CD8-positive, alpha-beta memory T cell (primary cell): Measurements from ENCODE around the gene FAM13B. TPM values are rescaled to one million over a fixed set of nuclear protein-coding genes. Genes with fewer than 3 reads are reported as not detected.

ENCODE experiments used
- CTCF ChIA-PET: fragments of 350-600 bp; sonication (Branson Sonifier 250); formaldehyde crosslinking; loops from one replicate; lab custom pipeline; 2021; ENCODE audit warnings: antibody characterized with exemption; lab: Charles Lee
- POLR2A ChIA-PET: fragments of 350-600 bp; sonication (Branson Sonifier 250); formaldehyde crosslinking; loops from one replicate; lab custom pipeline; 2021; ENCODE audit warnings: antibody characterized with exemption; lab: Charles Lee
- DNase-seq, 5 donors: peaks; one replicate each; pipeline versions ENCODE4 v3.0.0 to v3.0.0-alpha.2; 2020 to 2022; ENCODE audit warnings: mixed read lengths in 1 of 5
- H3K27ac ChIP-seq: one replicate; pipeline ENCODE4 v1.7.0; 2013; ENCODE audit warnings: low read depth, mild to moderate bottlenecking, low read length, moderate library complexity
- H3K27me3 ChIP-seq: 2 replicates; pipeline ENCODE4 v1.7.0; 2013; ENCODE audit warnings: low read length, mild to moderate bottlenecking; ENCODE audit not compliant: insufficient read depth, poor library complexity, severe bottlenecking
- H3K36me3 ChIP-seq: 2 replicates; pipeline ENCODE4 v1.7.0; 2013; ENCODE audit warnings: mild to moderate bottlenecking, low read length, moderate library complexity; ENCODE audit not compliant: insufficient read depth
- H3K4me1 ChIP-seq: 2 replicates; pipeline ENCODE4 v1.7.0; 2013; ENCODE audit warnings: mild to moderate bottlenecking, low read length, moderate library complexity; ENCODE audit not compliant: insufficient read depth
- H3K4me3 ChIP-seq: 2 replicates; pipeline ENCODE4 v1.7.0; 2013; ENCODE audit warnings: mild to moderate bottlenecking, low read length
- H3K9me3 ChIP-seq: 2 replicates; pipeline ENCODE4 v1.7.0; 2013; ENCODE audit warnings: mild to moderate bottlenecking, low read length
- H3K27ac Mint-ChIP-seq, 8 donors: one replicate each; pipeline ENCODE4 v1.8.0; 2020 to 2021; ENCODE audit warnings: mixed read lengths in 8 of 8, mild to moderate bottlenecking in 6 of 8, inconsistent platforms in 3 of 8, moderate library complexity in 3 of 8
- H3K27me3 Mint-ChIP-seq, 2 donors: one replicate each; pipeline ENCODE4 v1.8.0; 2020 to 2021; ENCODE audit warnings: mixed read lengths in 2 of 2, mild to moderate bottlenecking in 1 of 2, moderate library complexity in 1 of 2
- H3K36me3 Mint-ChIP-seq, 3 donors: one replicate each; pipeline ENCODE4 v1.8.0; 2020 to 2021; ENCODE audit warnings: mixed read lengths in 3 of 3, inconsistent platforms in 1 of 3, mild to moderate bottlenecking in 1 of 3
- H3K4me1 Mint-ChIP-seq, 3 donors: one replicate each; pipeline ENCODE4 v1.8.0; 2020 to 2021; ENCODE audit warnings: mixed read lengths in 3 of 3, inconsistent platforms in 1 of 3, mild to moderate bottlenecking in 1 of 3
- H3K4me3 Mint-ChIP-seq, 7 donors: one replicate each; pipeline ENCODE4 v1.8.0; 2020 to 2021; ENCODE audit warnings: mixed read lengths in 7 of 7, mild to moderate bottlenecking in 6 of 7, moderate library complexity in 4 of 7, inconsistent platforms in 2 of 7
- H3K9me3 Mint-ChIP-seq, 5 donors: one replicate each; pipeline ENCODE4 v1.8.0; 2020 to 2022; ENCODE audit warnings: mixed read lengths in 5 of 5, mild to moderate bottlenecking in 3 of 5, moderate library complexity in 2 of 5, inconsistent platforms in 1 of 5
- polyA plus RNA-seq: library from polyadenylated mRNA; unstranded; fragments of 300-500 nt; fragmentation: Illumina TruSeq; gene quantifications from one replicate; pipeline ENCODE4 v1.2.3, GENCODE V29; 2021
- total RNA-seq, 2 experiments: library from RNA; stranded (reverse); gene quantifications; one replicate each; pipeline ENCODE4 v1.2.3, GENCODE V29; 2021

The FAM13B gene
- total and polyA plus RNA-seq, 3 experiments from 2014 or later, result 25.3 to 37.2 (median 28.9) TPM

DNA sequence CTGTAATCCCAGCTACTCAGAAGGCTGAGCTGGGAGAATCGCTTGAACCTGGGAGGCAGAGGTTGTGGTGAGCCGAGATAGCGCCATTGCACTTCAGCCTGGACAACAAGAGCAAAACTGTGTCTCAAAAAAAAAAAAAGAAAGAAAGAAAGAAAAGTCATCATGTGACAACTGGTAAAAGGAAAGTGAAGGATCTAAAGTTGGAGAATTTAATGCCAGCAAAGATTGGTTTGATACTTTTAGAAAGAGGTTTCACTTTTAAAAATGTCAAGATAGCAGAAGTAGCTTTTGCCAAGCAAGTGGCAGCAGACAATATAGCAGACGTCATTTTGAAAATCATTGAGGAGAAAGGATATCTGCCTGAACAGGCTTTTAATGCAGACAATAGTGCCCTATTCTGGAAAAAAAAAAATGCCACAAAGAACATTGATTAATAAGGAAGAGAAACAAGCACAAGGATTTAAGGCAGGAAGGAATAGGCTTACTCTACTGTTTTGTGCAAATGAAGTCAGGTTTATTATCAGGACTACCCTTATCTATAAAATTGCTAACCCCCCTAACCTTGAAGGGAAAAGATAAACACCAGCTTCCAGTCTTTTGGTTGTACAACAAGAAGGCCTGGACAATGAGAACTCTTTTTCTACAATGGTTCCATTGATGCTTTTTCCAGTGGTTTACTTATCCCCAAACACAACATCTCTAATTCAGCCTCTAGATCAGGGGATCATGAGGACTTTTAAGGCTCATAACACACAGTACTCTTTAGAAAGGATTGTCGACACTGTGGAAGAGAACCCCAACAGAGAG lies 131.7 kb downstream of the FAM13B start:
- ChIA-PET POLR2A (no interaction called here), CTCF (no interaction called here)
- H3K36me3 Mint-ChIP-seq, result no peaks in the 10 kb centered on the region

GRCh38 chr5:137899493-137899892 lies 133.4 kb downstream of the FAM13B start:
- Mint-ChIP-seq H3K27ac (no peak overlapping the region), H3K4me3 (no peak overlapping the region), H3K27me3 (peaks cover 5 to 7% of the 10 kb centered on the region in 2 donors), H3K9me3 (no peaks in the 10 kb centered on the region), H3K36me3 (no peaks in the 10 kb centered on the region), H3K4me1 (no peaks in the 10 kb centered on the region)
- Histone ChIP-seq H3K4me3 (no peak overlapping the region), H3K36me3 (no peaks in the 10 kb centered on the region), H3K4me1 (no peaks in the 10 kb centered on the region), H3K9me3 (no peaks in the 10 kb centered on the region), H3K27me3 (no peaks in the 10 kb centered on the region), H3K27ac (no peak overlapping the region)
- DNase-seq, result no peak
- ChIA-PET POLR2A (no interaction called here), CTCF (no interaction called here)

More for the DNA sequence above, 131.7 kb downstream of the FAM13B start:
- no peaks in the 10 kb centered on the region for H3K9me3 Mint-ChIP-seq
- H3K4me3 ChIP-seq, result no peak overlapping the region
- no peaks in the 10 kb centered on the region for H3K9me3 ChIP-seq
- H3K27me3 Mint-ChIP-seq, result peaks cover 5 to 7% of the 10 kb centered on the region in 2 donors
- no peaks in the 10 kb centered on the region for H3K4me1 ChIP-seq
- no peak for DNase-seq
- no peaks in the 10 kb centered on the region for H3K36me3 ChIP-seq
- no peak overlapping the region for H3K4me3 Mint-ChIP-seq
- no peak overlapping the region for H3K27ac Mint-ChIP-seq
- H3K27me3 ChIP-seq, result no peaks in the 10 kb centered on the region
- no peaks in the 10 kb centered on the region for H3K4me1 Mint-ChIP-seq
- no peak overlapping the region for H3K27ac ChIP-seq

DNA sequence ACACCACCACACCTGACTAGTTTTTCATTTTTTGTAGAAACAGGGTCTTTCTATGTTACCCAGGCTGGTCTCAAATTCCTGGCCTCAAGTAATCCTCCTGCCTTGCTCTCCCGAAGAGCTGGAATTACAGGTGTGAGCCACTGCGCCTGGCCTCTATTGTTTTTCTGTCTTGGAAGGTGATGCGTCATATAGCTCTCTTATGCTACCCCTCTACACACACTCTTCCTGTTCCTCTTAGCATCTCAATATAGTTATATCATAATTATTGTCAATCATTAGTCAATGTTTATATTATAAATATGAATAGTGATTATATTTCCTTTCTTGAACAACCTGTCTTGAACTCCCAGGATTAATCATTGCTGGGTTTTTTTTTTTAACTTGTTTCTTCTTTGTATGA lies 136.3 kb downstream of the FAM13B start:
- Mint-ChIP-seq H3K27ac (no peak overlapping the region), H3K27me3 (peaks cover 1 to 4% of the 10 kb centered on the region in 2 donors), H3K9me3 (no peaks in the 10 kb centered on the region), H3K4me3 (no peak overlapping the region), H3K4me1 (no peaks in the 10 kb centered on the region), H3K36me3 (no peaks in the 10 kb centered on the region)
- Histone ChIP-seq H3K27ac (no peak overlapping the region), H3K4me1 (no peaks in the 10 kb centered on the region), H3K4me3 (no peak overlapping the region), H3K9me3 (no peaks in the 10 kb centered on the region), H3K36me3 (no peaks in the 10 kb centered on the region), H3K27me3 (no peaks in the 10 kb centered on the region)
- CTCF ChIA-PET, result no interaction called here
- POLR2A ChIA-PET, result no interaction called here
- no peak for DNase-seq

DNA sequence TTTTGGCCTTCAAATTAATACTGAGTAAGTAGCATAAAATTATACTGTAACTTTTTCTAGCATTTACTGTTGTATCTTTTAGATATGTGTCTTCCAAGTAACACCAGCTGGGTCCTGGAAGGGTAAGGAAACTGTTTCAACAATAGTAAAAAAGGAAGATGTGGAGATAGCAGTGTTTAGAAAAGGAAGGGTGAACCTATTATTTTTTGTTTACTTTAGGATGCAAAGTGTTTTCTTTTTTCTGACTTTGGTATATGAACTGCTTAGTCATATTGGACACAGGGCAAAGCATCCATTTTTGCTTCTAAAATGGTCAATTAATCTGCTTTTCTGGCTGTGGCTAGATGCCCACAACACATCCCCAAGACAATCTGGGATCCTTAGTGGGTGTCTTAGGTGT lies 138.3 kb downstream of the FAM13B start:
- Mint-ChIP-seq H3K36me3 (no peaks in the 10 kb centered on the region), H3K4me3 (no peak overlapping the region), H3K27ac (no peak overlapping the region), H3K4me1 (peaks cover 2 to 3% (median 3%) of the 10 kb centered on the region in 3 donors), H3K27me3 (peaks cover 0 to 4% of the 10 kb centered on the region in 2 donors), H3K9me3 (no peaks in the 10 kb centered on the region)
- Histone ChIP-seq H3K27me3 (no peaks in the 10 kb centered on the region), H3K4me3 (no peak overlapping the region), H3K4me1 (no peaks in the 10 kb centered on the region), H3K9me3 (no peaks in the 10 kb centered on the region), H3K36me3 (no peaks in the 10 kb centered on the region), H3K27ac (no peak overlapping the region)
- no peak for DNase-seq
- ChIA-PET CTCF (no interaction called here), POLR2A (no interaction called here)

GRCh38 chr5:137891849-137892248 lies 141.0 kb downstream of the FAM13B start:
- ChIA-PET CTCF (no interaction called here), POLR2A (no interaction called here)
- peaks cover 0 to 5% of the 10 kb centered on the region in 2 donors for H3K27me3 Mint-ChIP-seq
- H3K27me3 ChIP-seq, result no peaks in the 10 kb centered on the region
- H3K4me1 Mint-ChIP-seq, result peaks cover 15 to 28% (median 27%) of the 10 kb centered on the region in 3 donors
- no peaks in the 10 kb centered on the region for H3K9me3 Mint-ChIP-seq
- H3K27ac ChIP-seq, result no peak overlapping the region
- peak overlapping the region in 1 of 8 donors; percentile 40 for H3K27ac Mint-ChIP-seq
- H3K4me3 Mint-ChIP-seq, result no peak overlapping the region
- no peaks in the 10 kb centered on the region for H3K36me3 ChIP-seq
- no peak overlapping the region for H3K4me3 ChIP-seq
- peaks cover 8% of the 10 kb centered on the region for H3K4me1 ChIP-seq
- no peak for DNase-seq
- no peaks in the 10 kb centered on the region for H3K9me3 ChIP-seq
- H3K36me3 Mint-ChIP-seq, result peaks cover 0 to 4% (median 0%) of the 10 kb centered on the region in 3 donors

- Mint-ChIP-seq H3K27ac (peak overlapping the region in 2 of 8 donors; percentile 12 to 15), H3K36me3 (peaks cover 0 to 4% (median 0%) of the 10 kb centered on the region in 3 donors), H3K4me3 (peak overlapping the region in 1 of 7 donors; percentile 13), H3K9me3 (no peaks in the 10 kb centered on the region), H3K27me3 (peaks cover 0 to 5% of the 10 kb centered on the region in 2 donors), H3K4me1 (peaks cover 15 to 34% (median 33%) of the 10 kb centered on the region in 3 donors)
- H3K27ac ChIP-seq, result no peak overlapping the region
- POLR2A ChIA-PET, result no interaction called here
- CTCF ChIA-PET, result no interaction called here
- H3K9me3 ChIP-seq, result no peaks in the 10 kb centered on the region
- H3K4me1 ChIP-seq, result peaks cover 8% of the 10 kb centered on the region
- no peak overlapping the region for H3K4me3 ChIP-seq
- DNase-seq, result no peak
- H3K36me3 ChIP-seq, result no peaks in the 10 kb centered on the region
- no peaks in the 10 kb centered on the region for H3K27me3 ChIP-seq
Measured at GRCh38 chr5:137890845-137891244, 142.0 kb downstream of the FAM13B start.

- Mint-ChIP-seq H3K4me1 (peaks cover 15 to 34% (median 33%) of the 10 kb centered on the region in 3 donors), H3K27ac (peak within 1 kb of the TSS; percentile 83 to 99 (median 94)), H3K27me3 (peaks cover 0 to 5% of the 10 kb centered on the region in 2 donors), H3K9me3 (no peaks in the 10 kb centered on the region), H3K4me3 (peak within 1 kb of the TSS; percentile 82 to 93 (median 89)), H3K36me3 (peaks cover 0 to 4% (median 0%) of the 10 kb centered on the region in 3 donors)
- Histone ChIP-seq H3K4me1 (peaks cover 8% of the 10 kb centered on the region), H3K27ac (peak within 1 kb of the TSS; percentile 76), H3K9me3 (no peaks in the 10 kb centered on the region), H3K27me3 (no peaks in the 10 kb centered on the region), H3K4me3 (peak within 1 kb of the TSS; percentile 58), H3K36me3 (no peaks in the 10 kb centered on the region)
- peak; percentile 64 to 87 (median 77) for DNase-seq
- ChIA-PET POLR2A (no interaction called here), CTCF (interaction anchor here (0.6 to 1.2 kb wide), 4 partner anchors 142 to 608 kb away, joined by 3 read pairs; no protein-coding TSS in a partner anchor)
Measured at GRCh38 chr5:137888863-137889759, 143.8 kb downstream of the FAM13B start, which contains the start of gene PKD2L2. PKD2L2 (plus strand) TSS chr5:137889457; CDS start chr5:137889492, 35 bp downstream.
